Measurements from ENCODE around the gene OR8D2.

OR8D2 gene, protein sequence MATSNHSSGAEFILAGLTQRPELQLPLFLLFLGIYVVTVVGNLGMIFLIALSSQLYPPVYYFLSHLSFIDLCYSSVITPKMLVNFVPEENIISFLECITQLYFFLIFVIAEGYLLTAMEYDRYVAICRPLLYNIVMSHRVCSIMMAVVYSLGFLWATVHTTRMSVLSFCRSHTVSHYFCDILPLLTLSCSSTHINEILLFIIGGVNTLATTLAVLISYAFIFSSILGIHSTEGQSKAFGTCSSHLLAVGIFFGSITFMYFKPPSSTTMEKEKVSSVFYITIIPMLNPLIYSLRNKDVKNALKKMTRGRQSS

DNA sequence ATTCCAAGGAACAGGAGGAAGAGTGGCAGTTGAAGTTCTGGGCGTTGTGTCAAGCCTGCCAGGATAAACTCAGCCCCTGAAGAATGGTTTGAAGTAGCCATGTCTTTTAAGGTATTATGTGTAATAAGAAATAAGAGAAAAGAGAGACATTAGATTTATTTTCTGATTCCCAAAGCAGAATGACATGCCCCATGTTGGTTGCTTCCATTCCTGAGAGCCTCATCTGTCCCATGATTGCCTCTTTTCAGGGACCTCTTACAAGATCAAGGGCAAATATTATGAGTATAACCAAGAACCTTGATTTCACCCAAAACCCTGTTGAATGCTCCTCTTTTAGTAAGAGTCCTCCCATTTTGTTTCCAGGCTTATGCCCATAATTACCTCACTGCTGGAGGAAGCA lies at the start of gene OR8D2:
Gene OR8D2 (minus strand): TSS at position 101 of the 400 bp plus-strand sequence. CDS start 0 bp downstream, at position 101.
- DNase-seq (ENCODE audit: insufficient read length, low spot score) (no peak), FAIRE-seq (no peak)
- TF ChIP-seq, protein P1, sequence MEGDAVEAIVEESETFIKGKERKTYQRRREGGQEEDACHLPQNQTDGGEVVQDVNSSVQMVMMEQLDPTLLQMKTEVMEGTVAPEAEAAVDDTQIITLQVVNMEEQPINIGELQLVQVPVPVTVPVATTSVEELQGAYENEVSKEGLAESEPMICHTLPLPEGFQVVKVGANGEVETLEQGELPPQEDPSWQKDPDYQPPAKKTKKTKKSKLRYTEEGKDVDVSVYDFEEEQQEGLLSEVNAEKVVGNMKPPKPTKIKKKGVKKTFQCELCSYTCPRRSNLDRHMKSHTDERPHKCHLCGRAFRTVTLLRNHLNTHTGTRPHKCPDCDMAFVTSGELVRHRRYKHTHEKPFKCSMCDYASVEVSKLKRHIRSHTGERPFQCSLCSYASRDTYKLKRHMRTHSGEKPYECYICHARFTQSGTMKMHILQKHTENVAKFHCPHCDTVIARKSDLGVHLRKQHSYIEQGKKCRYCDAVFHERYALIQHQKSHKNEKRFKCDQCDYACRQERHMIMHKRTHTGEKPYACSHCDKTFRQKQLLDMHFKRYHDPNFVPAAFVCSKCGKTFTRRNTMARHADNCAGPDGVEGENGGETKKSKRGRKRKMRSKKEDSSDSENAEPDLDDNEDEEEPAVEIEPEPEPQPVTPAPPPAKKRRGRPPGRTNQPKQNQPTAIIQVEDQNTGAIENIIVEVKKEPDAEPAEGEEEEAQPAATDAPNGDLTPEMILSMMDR (IDR thresholded peaks at IDR 0.05; ENCODE audit: insufficient read depth, missing control alignments), result no peak

DNA sequence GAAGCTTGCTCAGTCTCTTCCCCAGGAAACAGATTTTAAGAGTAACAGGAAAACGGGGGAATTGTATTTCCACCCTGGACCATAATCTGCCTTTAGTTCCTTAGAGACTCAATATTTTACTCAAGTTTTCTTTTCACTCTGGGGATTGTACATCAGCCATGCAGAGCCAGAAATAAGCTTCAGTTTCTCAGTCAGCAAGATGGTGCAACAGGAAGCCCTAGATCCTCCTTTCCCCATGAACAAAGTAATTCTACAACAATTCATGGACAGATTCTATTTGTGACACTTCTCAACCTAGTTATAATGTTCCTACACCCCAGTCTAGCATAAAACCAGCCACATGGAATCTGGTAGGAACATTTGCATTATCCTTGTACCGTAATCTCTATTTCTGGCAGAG lies 39.6 kb upstream of the OR8D2 start:
- FAIRE-seq, result no peak
- TF ChIP-seq, protein P1 (IDR thresholded peaks at IDR 0.05; ENCODE audit: insufficient read depth, missing control alignments), result no peak

DNA sequence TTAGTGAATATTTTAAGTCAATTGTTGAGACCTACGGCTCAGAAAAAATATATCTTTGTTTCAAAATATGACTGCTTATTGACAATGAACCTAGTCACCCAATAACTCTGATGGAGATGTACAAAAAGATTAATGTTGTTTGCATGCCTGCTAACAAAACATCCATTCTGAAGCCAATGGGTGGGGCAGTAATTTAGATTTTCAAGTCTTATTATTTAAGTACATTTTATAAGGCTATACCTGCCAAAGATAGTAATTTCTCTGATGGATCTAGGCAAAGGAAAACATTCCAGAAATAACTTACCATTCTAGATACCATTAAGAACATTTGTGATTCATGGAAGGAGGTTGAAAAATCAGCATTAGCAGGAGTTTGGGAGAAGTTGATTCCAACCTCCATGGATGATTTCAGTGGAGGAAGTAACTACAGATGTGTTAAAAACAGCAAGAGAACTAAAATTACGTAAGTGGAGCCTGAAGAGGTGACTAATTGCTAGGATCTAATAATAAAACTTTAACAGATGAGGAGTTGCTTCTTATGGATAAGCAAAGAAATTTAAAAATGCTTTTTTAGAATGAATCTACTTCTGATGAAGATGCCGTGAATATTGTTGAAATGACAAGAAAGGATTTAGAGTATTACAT lies 26.4 kb upstream of the OR8D2 start:
- FAIRE-seq (no peak), DNase-seq (ENCODE audit: insufficient read length, low spot score) (no peak)
- TF ChIP-seq, protein P1 (IDR thresholded peaks at IDR 0.05; ENCODE audit: insufficient read depth, missing control alignments), result no peak

More for the DNA sequence above, 39.6 kb upstream of the OR8D2 start:
- DNase-seq (ENCODE audit: insufficient read length, low spot score), result no peak

DNA sequence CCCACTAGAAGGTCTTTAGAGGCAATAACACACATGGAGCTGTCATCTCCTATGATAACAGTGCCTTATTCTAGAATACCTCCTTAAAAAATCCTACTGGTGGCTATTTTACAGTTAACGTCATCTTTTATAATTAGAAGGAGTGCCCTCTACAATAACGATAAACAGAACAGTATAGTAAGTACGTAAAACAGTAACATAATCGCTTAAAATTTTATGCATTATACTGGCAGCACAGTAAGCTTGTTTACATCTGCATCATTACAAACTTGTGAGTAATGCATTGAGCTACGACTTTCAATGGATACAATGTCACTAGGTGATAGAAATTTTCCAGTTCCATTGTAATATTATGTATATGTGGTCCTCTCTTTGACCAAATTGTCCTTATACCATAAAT lies 24.3 kb upstream of the OR8D2 start:
- DNase-seq (ENCODE audit: insufficient read length, low spot score) (no peak), FAIRE-seq (no peak)
- TF ChIP-seq, protein P1 (IDR thresholded peaks at IDR 0.05; ENCODE audit: insufficient read depth, missing control alignments), result no peak

DNA sequence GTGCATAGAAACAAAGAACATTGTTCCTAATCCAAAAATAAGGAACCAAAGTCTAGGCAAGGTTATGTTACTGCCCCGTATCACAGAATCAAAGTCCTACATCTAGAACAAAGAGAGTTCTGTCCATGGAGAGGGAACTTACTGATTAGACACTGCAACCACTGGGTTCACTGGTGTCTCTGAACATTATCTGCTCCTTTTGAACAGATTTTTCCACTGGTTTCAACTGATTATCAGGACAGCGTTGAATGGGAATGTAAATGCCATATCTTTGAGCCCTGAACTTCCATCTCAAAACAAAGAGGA lies 20.1 kb upstream of the OR8D2 start:
- TF ChIP-seq, protein P1 (IDR thresholded peaks at IDR 0.05; ENCODE audit: insufficient read depth, missing control alignments), result no peak
- FAIRE-seq (no peak), DNase-seq (ENCODE audit: insufficient read length, low spot score) (no peak)

DNA sequence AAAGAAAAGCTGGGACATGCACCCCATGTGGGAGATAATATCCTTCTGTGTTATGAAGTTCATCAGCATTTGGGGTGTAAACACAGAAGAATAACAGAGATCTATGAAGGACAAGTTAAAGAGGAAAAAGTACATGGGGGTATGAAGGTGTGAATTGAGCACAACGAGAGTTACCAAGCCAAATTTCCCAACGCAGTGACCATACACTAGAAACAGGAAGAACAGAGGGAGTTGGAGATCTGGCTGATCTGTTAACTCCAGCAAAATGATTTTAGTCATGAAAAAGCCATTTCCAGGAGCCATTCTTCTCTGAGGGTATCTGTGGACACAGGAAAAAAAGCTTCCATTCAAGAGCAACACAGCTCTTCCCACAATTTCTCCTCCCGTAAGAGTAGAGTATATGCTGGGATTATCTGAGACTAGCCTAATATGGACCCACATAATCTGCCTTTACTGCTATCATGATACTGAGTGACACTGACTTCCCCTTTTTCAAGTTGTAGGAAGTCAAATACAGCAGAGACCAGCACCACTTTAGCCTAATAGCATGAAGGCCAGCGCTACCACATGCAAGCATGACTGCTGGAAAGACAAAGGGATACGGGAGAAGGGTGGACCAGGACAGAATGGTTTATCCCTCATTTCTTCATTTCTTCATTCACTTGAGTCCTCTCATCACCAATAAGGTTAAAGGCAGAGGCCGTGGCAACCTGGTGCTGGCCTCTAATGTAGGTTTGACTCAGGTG lies 19.6 kb upstream of the OR8D2 start:
- DNase-seq (ENCODE audit: insufficient read length, low spot score), result no peak

More for the DNA sequence above, 19.6 kb upstream of the OR8D2 start:
- FAIRE-seq, result no peak
- TF ChIP-seq, protein P1 (IDR thresholded peaks at IDR 0.05; ENCODE audit: insufficient read depth, missing control alignments), result no peak
